ENCODE data around the gene TRIM28. TPM values are rescaled to one million over a fixed set of nuclear protein-coding genes. Genes with fewer than 3 reads are reported as not detected.
A peak's percentile ranks its signal among the peaks of the same experiment; 100 is the strongest.

TRIM28 gene
- total and polyA plus RNA-seq, 12 donors = 161 to 302 (median 240) TPM

DNA sequence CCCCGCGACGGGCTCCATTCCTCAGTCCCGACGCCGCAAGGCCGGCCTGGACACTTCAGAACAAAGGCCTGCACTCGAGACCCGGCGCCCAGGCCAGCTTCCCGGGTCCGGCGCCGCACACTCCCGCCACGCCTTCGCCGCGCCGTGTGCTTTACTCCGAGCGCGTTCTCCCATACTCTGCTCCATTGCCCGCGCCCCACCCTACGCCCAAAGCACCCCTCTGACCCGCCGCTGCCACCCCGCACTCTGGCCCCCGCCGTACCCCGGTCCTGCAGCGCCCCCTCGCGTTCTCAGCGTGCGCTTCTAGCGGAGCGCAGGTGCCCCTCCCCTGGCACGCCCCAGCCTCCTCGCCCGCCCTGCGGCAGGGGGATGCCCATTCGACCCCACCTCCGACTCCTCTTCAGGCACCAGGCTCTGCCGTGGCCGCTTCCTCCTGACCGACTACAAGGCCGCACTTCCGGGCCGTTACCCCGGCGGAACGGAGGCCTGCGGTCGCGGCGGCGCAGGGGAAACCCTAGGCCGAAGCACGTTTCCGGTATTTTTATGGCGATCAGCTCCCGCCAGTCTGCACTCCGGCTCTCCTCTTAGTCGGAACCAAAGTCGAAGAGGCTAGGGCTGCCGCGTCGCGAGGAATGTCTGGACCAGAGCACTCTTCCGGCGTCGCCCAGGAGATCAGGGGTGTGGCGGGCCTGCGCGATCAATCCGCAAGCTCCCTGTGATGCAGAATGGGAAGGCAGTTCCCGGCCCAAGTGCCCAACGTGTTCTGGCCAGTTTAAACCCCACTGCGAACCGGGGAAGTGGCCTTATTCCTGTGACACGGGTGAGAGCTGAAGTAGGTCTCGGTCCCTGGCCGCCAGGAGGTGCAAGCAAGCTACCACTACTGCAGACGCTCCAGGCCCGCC is 24.3 kb upstream of the TRIM28 start, which contains the start of gene ZBTB45:
ZBTB45 (minus strand) TSS at position 456 of the 902 bp plus-strand sequence. CDS start 2,137 bp downstream, outside the sequence.
- Histone ChIP-seq H3K27ac (peak within 1 kb of the TSS; percentile 78 to 98 (median 94)), H3K27me3 (no peaks in the 10 kb centered on the region), H3K4me3 (peak within 1 kb of the TSS; percentile 22 to 82 (median 38)), H3K36me3 (replicated peaks in 1 of 2) (peaks cover 0 to 16% of the 10 kb centered on the region in 2 donors), H3K4me1 (replicated peaks in 1 of 2) (peaks cover 19 to 27% of the 10 kb centered on the region in 2 donors), H3K9me3 (replicated peaks in 1 of 3) (no peaks in the 10 kb centered on the region)
- peak; percentile 90 to 97 (median 94) for DNase-seq
- 0 to 1% (median 0%) methylated on average over 22 to 87 of the region's 87 CpGs for WGBS, 4 donors
- intact Hi-C loops (cut with DNase I) = no loop called here
- TF ChIP-seq CTCF (IDR thresholded peaks at IDR 0.05) (peak; percentile 47 to 92 (median 70)), POLR2A (IDR thresholded peaks at IDR 0.05) (peak; percentile 52 to 57)

DNA sequence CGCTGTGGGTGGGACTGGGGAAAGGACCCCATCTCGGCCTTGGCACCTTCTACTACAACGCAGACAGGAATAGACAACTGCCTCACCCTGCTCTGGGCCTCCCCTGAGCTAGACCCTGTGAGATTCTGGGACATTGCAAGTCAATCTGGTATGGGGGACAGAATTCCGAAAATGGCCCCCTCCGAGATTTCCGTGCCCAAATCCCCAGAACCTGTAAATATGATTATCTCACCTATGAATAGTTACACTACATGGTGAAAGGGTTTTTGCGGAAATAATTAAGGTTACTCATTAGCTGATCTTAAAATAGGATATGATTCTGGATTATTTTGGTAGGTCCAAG is 23.6 kb upstream of the TRIM28 start:
- DNase-seq = no peak
- H3K9me3 ChIP-seq (replicated peaks in 1 of 3) = no peaks in the 10 kb centered on the region
- WGBS, 4 donors = 8 to 14% (median 11%) methylated on average over 6 to 7 of the region's 7 CpGs
- peaks cover 0 to 16% of the 10 kb centered on the region in 2 donors for H3K36me3 ChIP-seq (replicated peaks in 1 of 2)
- peaks cover 19 to 24% of the 10 kb centered on the region in 2 donors for H3K4me1 ChIP-seq (replicated peaks in 1 of 2)
- no peak for TF ChIP-seq POLR2A (IDR thresholded peaks at IDR 0.05)
- no peak for TF ChIP-seq CTCF (IDR thresholded peaks at IDR 0.05)
- H3K27ac ChIP-seq = peak overlapping the region; percentile 0 to 98 (median 94)
- H3K4me3 ChIP-seq = peak overlapping the region; percentile 7 to 82 (median 38)
- intact Hi-C loops (cut with DNase I) = no loop called here
- H3K27me3 ChIP-seq = no peaks in the 10 kb centered on the region

- Histone ChIP-seq H3K9me3 (replicated peaks in 1 of 3) (no peaks in the 10 kb centered on the region), H3K27ac (no peak overlapping the region), H3K4me1 (replicated peaks in 1 of 2) (peaks cover 19 to 24% of the 10 kb centered on the region in 2 donors), H3K27me3 (no peaks in the 10 kb centered on the region), H3K4me3 (no peak overlapping the region), H3K36me3 (replicated peaks in 1 of 2) (peaks cover 0 to 7% of the 10 kb centered on the region in 2 donors)
- 53 to 60% (median 56%) methylated on average over 4 of the region's 4 CpGs for WGBS, 4 donors
- no peak for DNase-seq
- TF ChIP-seq POLR2A (IDR thresholded peaks at IDR 0.05) (no peak), CTCF (IDR thresholded peaks at IDR 0.05) (no peak)
- intact Hi-C loops (cut with DNase I) = no loop called here
Observed at GRCh38 chr19:58521651-58522050, 22.2 kb upstream of the TRIM28 start.

DNA sequence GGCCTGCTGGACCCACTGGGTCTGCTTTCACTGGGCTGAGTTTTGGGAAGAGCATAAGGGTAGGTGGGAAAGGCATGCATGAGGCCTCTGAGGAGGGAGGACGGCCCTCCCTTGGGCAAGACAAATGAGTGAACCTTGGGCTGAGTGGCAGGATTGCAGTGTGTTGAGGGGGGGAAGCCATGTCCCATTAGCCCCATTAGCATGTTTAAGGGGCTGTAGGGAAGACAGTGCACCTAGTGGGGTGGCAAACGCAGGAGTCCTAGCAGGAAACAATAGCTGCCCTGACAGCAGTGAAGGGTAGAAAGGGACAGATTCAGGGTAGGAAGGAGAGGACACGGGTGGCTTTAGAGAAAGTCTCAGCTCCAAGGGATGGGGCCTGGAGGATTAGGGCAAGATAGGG is 21.2 kb upstream of the TRIM28 start:
- Histone ChIP-seq H3K4me3 (no peak overlapping the region), H3K27ac (no peak overlapping the region), H3K36me3 (replicated peaks in 1 of 2) (no peaks in the 10 kb centered on the region), H3K9me3 (replicated peaks in 1 of 3) (no peaks in the 10 kb centered on the region), H3K27me3 (no peaks in the 10 kb centered on the region), H3K4me1 (replicated peaks in 1 of 2) (peaks cover 17 to 19% of the 10 kb centered on the region in 2 donors)
- no peak for TF ChIP-seq CTCF (IDR thresholded peaks at IDR 0.05)
- no peak for TF ChIP-seq POLR2A (IDR thresholded peaks at IDR 0.05)
- intact Hi-C loops (cut with DNase I) = no loop called here
- WGBS, 4 donors = 75 to 86% (median 79%) methylated on average over 3 of the region's 3 CpGs
- no peak for DNase-seq

Data from adrenal gland (tissue), 12 donors.